Activated T-helper 1 cell treated with anti-CD3 and anti-CD28 coated beads, Interleukin-2, amount 50 U/mL, for 16 hours (primary cell): ENCODE data around the gene ZFP2.

Experiments used
- DNase-seq, 2 donors: peaks; one replicate each; pipeline ENCODE4 v3.0.0-alpha.2; 2020; ENCODE audit warnings: low read depth in 1 of 2, low spot score in 1 of 2

The ZFP2 gene

DNA sequence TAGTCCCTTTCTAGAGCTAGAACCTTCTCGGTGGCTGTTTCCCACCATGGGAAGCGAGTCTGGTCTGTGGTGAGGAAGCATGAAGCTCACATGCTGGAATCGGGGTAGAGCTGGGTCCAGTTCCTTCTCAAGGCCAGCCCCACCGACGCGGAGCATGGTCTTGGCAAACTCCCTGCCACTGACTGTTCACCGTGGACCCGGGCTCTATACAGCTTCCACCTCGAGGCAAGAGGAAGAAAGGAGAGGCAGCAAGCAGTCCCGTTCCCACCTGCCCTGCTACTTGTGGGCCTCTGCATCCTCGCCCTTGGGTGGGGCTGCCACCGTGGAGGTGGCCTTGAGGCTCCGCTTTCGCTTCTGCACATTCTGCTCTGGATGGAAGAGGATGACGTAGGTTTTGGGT is 85.7 kb downstream of the ZFP2 start:
- no peak for DNase-seq
